HG02981 (cell line): Measurements from ENCODE around the gene RASSF4.

ENCODE experiments used
- ATAC-seq: cut with Tn5 transposase; IDR thresholded peaks from one replicate; pipeline ENCODE4 v1.9.1; 2021; ENCODE audit warnings: mild to moderate bottlenecking, moderate library complexity; ENCODE audit not compliant: unreplicated experiment

RASSF4 gene

DNA sequence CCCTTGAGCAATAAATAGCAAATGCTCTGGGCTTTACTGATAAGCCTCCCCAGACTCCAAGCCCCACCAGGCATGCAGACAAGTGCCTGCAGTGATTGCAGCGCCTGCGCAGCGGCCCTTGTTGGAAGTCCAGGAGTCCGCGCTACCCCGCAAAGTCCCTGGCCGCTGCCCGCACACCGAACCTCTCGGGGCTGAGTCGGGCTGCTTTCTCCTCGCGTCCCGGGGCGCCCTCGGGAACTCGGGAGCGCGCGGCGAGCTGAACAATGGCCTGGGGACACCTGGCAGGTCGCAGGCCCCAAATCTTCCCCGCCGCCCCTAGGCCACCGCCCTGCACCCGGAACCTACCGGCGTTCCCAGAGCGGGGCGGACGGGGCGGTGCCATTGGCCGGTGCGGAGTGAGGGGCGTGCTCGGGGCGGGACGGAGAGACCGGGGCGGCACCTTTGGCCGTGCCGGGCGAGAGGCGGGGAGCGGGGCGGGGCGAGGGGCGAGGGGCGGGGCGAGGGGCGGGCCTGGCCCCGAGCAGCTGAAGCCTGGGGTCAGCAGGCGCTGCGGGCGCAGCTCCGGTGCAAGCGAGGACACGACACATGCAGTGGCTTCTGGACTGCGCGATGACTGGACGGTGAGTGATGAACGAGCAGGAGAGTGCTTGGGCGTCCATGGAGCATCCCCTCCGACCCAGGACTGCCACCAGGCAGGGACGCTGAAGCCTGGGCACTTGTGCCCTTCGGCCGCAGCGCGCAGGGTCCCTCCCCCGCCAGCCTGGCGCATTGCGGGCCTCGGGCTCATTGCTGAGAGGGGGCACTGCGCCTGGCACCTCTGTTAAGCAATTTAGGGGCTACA is at the start of gene RASSF4:
Gene RASSF4, plus strand, starts transcription at position 556 of the 841 bp plus-strand sequence. CDS start 10,401 bp downstream, outside the sequence.
- peak; percentile 96 for ATAC-seq

DNA sequence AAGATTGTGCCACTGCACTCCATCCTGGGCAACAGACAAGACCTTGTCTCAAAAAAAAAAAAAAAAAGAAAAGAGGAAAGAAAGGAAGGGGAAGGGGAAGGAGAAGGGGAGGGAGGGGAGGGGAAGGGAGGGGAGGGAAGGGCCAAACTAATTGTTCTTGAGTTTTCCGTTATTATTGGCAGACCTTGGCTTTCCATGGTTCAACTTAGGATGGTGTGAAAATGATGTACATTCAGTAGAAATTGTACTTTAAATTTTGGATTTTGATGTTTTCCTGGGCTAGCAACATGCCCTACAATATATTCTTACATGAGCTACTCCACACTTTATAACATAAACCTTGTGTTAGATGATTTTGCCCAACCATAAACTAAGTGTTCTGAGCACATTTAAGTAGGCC is 49.7 kb upstream of the RASSF4 start:
- no peak for ATAC-seq

DNA sequence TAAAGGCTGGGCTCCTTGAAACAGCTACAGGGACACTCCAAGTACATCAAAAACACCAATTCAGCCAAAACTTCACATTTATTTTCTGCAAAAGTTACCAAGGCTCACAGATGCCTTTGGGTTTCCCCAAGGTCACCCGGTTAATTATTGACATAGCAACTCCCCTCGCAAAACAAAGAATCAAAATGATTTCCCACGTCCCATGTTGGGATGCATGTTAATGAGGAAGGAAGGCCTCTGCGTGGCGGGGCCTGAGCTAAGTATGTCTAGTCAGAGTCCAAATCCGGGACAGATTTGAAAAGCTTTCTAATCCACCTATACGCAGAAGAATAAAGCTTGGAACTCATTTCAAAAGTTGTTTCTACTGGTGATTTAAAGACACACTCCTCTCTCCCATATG is 49.0 kb upstream of the RASSF4 start:
- ATAC-seq = no peak

DNA sequence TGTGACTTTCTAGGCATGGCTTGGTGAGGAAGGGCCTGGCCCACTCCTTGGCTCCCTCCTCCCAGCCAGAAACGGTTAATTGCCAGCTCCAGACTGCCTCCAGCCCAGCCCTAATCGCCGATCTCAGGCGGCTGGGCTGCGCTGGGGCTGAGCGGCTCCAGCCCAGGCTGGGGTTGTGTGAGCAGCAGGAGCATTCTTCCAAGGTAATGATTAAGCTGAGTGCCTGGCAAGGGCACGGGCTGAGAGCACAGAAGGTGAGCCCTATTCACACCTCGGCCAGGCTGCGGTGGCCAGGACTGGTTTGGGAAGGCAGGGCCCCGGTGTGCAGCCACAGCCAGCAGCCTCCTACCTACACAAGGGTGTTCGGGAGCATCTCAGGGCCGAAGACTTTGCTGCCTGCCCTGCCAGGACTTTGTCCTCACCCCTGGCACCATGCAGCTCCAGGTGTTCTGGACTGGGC is 48.5 kb upstream of the RASSF4 start, which contains the start of gene TMEM72:
Gene TMEM72, plus strand, starts transcription at position 257 of the 460 bp plus-strand sequence. Its CDS starts 176 bp downstream, at position 433.
- no peak for ATAC-seq

DNA sequence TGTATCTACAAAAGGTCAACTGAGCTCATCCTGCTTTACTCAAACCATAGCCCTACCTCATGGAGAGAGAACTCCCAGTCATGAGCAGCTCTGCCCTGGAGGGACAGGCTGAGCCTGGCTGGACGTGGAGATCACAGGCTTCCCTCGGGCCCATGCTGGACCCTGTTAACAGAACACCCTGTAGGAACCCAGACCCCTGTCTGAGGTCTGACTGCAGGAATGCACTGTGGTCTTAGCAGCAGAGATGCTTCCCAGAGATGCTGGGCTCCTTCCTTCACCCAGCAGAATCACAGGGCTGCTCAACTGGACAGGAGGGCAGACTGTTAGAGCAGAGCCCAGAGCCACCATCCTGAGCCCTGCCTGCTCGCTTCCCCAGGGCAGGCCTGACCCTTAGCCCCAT is 47.7 kb upstream of the RASSF4 start:
- ATAC-seq = no peak

- no peak for ATAC-seq
These were observed 46.1 kb upstream of the RASSF4 start for GRCh38 chr10:44913350-44914081.

DNA sequence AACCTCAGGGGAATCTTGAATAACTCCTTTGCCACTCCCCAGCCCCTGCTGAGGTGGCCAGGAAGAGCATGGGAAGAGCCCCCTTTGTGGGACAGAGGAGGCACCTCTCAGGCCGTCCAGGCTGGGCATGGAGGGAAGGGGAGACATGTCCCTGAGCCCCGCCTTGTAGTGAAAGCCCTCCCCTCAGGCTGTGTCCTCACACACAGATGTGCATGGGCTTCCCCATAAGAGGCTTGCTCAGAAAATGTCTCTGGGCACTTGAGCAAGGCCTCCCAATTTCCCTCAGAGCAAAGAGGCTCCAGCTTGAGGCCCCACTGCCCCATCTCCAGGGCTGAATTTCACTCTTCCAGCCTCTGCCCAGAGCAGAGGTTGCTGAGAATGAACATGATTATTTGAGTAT is 44.7 kb upstream of the RASSF4 start:
- no peak for ATAC-seq

- no peak for ATAC-seq
These were observed 43.2 kb upstream of the RASSF4 start for GRCh38 chr10:44916429-44916828.

- ATAC-seq = no peak
These were observed 41.8 kb upstream of the RASSF4 start for GRCh38 chr10:44917848-44918247.

GRCh38 chr10:44920252-44920651 is 39.4 kb upstream of the RASSF4 start:
- no peak for ATAC-seq

DNA sequence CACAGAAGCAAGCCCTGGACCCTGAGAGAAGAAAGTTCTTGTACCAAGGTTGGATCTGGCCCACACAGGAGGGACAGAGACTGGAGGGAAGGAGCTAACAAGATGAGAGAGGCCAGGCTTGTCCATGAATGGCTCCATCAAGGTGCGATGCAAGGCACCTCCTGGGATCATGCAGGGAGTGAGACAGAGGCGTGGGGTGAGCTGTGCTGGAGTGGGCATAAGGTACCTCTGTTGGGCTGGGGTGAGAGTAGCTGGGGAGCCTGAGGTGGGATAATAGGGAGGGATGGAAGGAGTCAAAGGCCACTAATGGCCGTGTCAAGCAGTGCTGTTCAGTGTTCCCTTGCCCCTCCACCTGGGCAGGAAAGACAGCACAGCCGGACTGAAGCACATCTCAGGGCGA is 38.5 kb upstream of the RASSF4 start:
- ATAC-seq = no peak

GRCh38 chr10:44921506-44921905 is 38.1 kb upstream of the RASSF4 start:
- ATAC-seq = no peak

DNA sequence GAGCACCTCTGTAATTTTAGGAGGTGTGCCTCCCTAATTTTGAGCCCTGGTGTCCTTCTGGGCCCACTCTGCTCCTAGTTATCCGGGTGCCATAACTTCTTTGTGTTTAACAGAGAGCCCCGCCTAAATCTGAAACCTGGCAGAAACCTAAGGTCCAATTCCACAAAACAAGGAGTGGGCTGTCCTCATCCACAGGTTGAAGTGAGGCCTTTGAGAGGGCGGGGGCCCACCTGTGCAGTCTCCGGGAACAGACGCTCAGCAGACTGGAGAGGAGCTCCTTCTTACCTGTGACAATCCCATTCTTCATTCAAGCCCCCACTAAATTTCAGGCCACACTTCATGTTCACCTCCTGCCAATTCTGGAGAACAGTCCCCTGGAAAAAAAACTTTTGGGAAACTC is 37.6 kb upstream of the RASSF4 start:
- no peak for ATAC-seq

- no peak for ATAC-seq
These were observed 36.6 kb upstream of the RASSF4 start for GRCh38 chr10:44922796-44923545.

DNA sequence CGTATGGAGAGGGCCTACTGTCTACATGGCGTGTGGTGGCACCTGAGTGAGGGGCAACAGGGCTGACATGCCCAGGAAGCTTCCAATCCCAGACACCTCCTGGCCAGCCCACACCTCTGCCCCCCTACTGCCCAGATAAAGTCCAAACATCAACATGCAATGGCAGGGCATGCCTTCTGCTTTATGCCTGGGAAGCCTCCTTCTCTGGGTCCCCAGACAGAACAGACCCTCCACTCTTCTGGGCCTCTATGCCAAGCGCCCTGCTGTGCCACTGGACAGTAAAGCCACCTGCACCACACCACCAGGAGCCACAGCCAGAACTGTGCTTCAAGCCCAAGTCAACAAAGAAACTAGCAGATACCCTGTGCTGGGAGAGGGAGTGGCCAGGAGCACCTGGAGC is 36.0 kb upstream of the RASSF4 start:
- ATAC-seq = no peak

- ATAC-seq = no peak
These were observed 35.2 kb upstream of the RASSF4 start for GRCh38 chr10:44924261-44925040.

DNA sequence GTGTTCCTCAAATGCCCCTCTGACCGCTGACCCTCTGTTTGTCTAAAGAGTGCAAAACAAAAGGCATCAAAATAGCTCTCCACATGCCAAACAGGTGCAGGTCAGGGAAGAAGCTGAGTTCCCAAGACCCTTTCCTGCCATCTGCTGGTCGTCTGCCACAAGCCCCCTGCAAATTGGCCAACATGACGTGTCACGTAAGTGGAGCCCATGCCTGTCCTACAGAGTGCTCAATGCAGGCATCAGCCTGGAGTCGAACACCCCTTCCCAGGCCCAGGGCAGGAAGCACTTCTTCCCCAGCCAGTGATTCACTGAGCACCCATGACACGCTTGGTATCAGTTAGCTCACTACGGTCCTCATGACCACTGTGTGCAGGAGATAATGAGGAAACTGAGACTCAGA is 34.4 kb upstream of the RASSF4 start:
- no peak for ATAC-seq

DNA sequence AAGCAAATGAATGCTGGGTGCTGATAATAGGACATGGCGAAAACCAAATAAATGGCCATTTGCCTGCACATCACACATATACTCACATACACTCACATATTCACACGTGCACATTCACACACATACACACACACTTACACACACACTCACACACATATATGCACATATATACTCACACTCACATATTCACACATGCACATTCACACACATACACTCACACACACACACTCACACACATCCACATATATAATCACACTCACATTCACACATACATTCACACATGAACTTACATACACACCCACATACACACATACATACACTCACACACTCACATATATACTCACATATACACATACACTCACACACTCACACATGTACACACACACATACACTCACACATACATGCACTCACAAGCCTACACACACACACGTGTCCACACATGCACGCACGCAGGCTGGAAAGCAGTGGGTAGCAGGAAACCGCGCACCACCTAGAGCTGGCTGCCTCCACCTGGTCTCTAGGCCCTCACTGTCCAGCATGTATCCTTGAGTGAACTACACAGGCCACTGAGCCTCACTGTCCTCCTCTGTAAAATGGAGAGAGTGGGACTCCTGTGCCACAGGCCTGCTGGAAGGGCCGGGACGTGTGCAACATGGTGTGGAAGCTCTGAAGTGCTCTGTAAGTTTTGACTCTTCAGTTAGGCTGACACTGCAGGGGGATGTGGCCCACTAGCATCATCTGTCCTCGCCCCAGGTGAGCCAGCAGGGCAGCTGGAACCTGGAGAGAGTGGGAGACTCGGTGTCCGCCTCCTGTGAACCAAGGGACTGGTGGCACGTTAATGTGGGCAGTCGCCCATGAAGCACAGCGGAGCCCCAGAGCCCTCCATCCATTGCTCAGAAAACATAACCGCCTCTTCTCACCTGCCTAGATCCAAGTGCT is 33.5 kb upstream of the RASSF4 start:
- ATAC-seq = no peak

DNA sequence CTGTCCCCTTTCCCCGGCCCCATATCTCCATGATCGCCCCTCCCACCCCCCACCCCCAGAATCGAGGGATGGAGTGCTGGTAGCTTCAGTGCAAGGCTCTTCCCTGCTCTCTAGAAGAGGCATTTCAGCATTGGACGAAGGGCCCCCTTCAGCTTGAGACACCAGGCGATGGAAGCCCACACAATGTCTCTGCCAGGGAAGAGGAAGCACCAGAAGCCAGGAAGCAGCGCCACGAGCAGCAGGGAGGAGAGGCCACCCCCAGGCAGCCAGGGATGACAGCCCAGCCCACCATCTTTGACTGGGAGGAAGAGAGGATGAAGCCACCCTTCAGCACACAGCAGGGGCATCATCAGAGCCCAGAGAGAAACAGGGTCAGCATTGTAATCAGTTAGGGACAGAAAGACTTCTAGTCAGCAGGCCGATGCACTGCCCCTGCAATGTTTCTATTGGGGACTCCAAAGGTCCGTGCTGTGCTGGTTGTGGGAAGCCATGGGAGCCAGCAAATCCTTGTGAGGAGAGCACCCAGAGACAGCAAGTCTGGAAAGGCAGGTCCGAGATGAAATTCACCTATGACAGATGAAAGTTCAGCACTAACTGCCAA is 32.8 kb upstream of the RASSF4 start:
- no peak for ATAC-seq
